NAMALWA (cell line): ENCODE data around the gene CRTAC1.

Source experiments
- DNase-seq: peaks from one replicate; pipeline ENCODE4 v3.0.0-alpha.2; 2015; ENCODE audit warnings: low spot score

CRTAC1 gene

DNA sequence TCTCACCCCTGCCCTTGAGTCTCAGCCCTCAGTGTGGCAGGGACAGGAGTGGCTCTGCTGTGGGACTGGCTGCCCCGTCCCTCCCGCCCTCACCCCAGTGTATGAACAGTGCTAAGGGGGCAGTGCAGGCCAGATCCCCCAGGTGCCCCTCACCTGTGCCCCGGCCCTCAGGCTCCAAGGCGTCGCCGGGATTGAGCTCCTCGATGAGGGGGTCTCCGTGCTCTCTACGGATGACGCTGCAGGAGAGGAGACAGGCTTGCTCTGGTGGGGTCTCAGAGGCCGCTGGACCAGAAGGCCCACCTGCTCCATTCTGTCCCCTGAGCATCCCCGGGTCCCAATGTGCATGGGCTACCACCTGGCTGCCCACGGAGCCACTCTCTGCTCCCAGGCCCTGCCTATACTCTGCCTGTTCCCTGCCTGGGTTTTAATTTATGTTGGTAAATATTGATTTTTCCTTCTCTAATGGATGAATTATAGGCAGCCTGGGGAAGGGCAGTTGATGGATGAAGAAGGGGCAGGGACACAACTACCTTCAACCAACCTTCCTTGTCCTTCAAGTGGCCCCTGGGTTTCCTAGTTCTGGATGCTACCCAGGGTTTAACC is 133.6 kb downstream of the CRTAC1 start:
- no peak for DNase-seq

- no peak for DNase-seq
Observed at GRCh38 chr10:97895915-97896314, 134.5 kb downstream of the CRTAC1 start.

GRCh38 chr10:97895084-97895483 is 135.3 kb downstream of the CRTAC1 start:
- DNase-seq = no peak

DNA sequence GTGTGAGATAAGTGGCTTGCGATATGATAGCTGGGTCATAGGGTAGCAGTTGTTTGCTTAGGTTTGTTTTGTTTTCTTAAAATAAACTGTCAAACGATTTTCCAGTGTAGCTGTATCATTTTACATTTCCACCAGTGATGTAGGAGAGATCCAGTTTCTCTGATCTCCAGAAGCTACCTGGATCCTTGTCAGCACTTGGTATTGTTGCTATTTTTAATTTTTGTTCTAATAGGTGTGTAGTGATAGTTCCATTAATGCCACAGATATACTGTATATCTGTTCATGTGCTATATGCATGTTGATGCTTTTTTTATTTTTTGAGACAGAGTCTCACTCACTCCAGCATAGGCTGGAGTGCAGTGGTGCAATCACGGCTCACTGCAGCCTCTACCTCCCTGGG is 136.3 kb downstream of the CRTAC1 start:
- DNase-seq = no peak

DNA sequence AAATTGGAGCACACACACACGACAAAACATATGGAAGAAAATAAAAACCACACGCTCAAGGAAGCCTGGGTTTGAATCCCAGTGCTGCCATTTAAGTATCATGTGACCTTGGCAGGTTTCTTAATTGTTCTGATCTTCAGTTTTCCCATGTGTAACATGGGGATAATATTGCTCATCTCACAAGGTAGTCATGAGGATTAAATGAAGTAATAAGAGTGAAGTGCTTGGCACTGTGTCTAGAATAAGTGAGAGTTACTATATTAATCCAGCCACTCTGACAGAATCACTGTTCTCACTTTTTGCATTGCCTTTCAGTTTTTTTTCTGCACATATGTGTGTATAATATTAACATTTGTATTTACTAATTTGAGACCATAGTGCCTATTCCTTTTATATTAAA is 137.5 kb downstream of the CRTAC1 start:
- no peak for DNase-seq

DNA sequence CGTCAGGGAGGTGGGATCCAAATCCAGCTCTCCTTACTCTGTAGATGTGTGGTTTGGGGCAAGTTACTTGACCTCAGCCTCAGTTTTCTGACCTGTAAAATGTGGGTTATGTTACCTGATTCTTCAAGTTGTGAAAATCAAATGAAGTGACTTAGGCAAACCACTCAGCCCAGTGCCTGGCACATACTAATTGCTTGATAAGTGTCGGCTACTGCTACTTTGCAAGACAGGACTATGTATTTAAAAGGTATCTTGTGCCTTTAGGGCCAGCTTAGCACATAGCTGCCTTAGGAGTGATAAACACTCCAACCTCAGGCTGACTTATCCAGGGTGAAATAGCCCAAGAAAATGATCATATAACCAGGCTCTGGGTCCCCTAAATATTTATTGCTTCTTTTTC is 137.9 kb downstream of the CRTAC1 start:
- DNase-seq = no peak

GRCh38 chr10:97891497-97892167 is 138.8 kb downstream of the CRTAC1 start:
- no peak for DNase-seq

- DNase-seq = no peak
Observed at GRCh38 chr10:97889461-97890265, 140.8 kb downstream of the CRTAC1 start.

DNA sequence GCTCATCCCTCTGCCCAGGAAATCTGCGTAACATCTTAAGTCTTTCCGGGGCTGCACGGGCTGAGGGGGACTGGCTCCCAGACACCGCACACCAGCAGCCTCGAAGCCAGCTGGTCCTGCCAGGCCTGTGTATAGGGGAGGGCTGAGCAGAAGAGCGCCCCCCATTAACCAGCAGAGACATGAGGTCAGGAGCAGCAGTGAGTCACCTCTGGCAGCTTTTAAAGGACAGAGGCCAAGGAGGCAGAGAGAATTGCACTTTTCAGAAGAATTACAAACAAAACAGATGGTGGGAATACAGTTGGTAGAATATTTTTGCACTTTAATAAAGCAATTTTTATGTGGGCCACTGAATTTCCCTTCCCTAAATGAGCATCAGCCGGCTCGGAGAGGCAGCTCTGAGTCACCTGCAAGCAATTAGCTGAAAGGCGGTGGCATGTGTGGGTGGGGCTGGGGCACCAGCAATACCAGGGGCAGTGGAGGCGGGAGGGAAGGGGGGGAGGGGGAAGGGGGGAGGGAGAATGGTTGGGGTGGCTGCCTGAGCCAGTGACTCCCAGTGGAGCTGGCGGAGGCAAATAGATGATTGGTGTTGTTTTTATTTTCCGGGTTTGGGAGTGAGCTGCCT is 141.7 kb downstream of the CRTAC1 start:
- DNase-seq = no peak

DNA sequence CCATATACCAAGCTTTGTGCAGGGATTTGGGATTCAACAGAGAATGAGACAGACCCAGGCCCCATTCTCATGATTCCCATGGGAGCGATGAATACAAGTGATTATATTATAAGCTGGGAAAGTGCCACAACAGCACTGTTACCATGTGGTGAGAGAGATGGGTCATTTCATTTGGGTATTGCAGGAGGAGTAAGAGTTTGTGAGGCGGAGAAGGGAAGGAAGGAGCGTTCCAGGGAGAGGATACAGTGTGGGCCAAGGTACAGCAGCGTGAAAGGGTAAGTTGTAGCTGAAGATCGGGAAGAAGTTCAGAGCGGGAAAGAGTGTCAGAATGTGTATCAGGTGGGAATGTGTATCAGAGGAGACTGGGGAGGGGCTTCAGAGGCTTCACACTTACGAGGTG is 142.3 kb downstream of the CRTAC1 start:
- DNase-seq = no peak

- DNase-seq = no peak
Observed at GRCh38 chr10:97887399-97887798, 143.0 kb downstream of the CRTAC1 start.

GRCh38 chr10:97886286-97886685 is 144.1 kb downstream of the CRTAC1 start:
- DNase-seq = no peak

DNA sequence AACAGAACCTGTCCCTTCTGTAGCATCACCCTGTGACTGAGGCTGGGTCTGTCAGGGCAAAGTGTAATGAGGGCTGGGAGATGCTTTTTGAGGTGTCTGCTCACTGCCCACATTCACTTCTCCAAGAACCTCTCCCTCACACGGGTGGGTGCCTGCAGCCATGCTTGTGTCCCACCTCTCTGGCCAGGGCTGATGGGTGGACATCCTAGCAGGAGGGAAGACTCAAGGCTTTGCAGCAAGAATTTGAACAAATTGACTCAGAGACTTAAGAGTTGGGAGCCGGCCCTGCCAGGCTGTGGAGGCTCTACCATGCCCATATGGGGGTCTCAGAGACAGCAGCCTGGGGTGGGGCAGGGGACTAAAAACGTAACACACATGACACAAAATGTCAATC is 147.3 kb downstream of the CRTAC1 start:
- no peak for DNase-seq

DNA sequence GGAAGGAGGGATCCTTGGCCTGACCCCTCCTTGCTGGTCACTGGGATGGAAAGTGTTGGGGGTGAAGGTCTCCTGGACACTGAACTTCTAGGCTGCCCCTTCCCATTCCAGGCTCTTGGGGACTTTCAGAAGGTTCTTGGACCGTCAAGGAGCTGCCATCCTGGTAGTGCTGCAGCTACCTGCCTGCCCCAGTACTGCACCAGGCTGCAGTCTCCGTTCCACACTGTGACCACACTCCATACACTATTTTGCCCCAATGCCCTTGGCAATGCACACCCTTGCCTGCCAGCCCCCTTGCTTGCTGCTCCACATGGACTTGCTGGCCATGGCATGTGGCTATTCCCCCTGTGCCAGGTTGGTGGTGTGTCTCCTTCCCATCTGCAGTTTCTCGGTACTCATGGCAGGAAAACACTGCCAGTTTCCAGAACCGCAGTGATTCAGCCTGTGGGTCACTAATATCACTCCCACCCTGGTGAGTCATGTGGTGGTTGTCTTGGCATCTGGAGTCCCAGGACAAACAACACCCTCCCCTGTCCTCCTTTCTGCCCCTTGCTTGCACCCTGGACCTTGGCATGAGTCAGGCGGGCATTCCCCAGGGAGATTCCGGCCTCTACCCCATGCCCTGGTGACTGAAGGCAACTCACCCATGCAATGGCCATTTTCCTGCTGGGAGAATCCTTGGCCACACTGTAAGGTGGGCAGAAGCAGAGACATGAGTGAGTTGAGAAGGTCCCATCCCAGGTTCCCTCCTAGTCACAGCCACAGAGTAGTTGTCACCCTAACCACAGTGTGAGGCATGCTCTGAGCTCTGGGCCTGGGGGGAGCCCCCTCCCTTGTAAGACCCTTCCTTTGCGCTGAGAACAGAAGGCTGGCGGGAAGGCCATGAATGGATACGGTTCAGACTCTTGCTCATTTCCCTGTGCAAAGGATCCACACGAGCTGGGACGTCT is 148.0 kb downstream of the CRTAC1 start:
- DNase-seq = no peak

DNA sequence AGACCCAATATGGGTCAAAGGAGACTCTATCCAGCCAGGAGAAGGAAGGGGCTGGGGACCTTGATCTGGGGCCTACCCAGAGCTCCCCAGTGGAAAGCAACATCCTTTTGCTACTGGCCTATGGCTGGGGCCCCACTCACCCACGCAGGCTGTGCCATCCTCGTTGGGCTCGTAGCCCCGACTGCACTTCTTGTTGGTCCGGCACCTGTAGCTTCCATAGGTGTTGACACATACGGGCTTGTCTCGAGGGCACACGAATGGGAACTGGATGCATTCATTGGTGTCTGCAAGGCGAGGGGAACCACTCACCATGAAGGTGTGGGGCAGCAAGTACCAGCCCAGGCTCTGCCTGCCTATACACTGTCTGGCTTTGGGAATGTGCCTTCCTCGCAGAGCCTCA is 150.3 kb downstream of the CRTAC1 start:
- DNase-seq = no peak

DNA sequence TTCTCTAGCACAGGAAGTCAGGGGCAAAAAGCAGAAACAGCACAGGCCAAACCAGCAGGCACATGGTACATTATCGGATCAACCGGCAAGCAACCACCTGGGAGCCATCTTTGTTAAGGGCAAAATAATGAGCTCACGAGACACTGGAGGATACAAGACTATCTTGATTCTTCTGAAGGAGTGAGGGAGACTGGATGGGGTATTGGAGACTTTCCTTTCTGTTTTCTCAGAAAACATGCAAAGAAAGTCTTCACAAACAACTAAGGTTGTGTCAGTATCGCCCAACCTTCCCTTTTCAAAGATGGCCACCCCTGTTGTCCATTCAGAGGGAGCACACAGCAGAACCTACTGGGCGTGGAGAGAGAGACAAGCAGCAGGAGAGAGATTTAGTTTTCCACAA is 151.2 kb downstream of the CRTAC1 start:
- no peak for DNase-seq

- no peak for DNase-seq
Observed at GRCh38 chr10:97876402-97876801, 154.0 kb downstream of the CRTAC1 start.

DNA sequence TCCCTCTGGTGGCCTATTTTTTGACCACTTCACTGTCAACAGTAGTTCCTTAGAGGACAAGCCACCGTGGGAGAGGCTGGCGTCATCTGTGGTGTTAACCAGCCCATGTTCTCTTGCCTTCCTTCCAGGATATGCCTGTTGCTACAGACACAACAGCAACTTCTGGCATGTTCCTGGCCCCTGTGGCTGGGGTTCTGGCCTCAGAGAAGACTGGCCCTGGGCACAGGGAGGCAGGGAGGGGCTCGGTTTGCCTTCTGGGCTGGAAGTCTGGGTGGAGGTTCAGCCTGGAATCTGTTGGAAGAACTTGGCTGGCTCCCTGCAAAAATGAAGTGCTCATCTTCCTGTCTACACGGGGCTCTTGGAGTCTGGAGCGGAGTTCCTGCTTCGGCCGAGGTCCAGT is 155.0 kb downstream of the CRTAC1 start:
- no peak for DNase-seq

DNA sequence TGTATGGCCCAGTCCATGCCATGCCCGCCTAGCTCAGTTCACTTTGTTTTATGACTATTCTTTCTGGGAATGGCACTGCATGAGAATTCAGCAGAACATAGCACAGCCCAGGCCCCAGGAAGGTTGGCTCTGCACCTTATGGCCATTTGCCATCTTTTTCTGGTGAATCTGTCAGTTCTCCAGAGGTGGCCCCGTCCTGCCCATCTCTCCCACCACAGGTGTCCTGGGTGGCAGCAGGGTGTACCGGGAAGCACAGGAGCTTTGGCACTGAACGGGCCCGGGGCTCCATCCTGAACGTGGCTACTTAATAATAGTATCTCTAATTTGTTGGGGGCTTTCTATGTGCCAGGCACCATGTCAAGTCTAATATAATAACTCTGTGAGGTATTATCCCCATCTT is 156.1 kb downstream of the CRTAC1 start:
- DNase-seq = no peak

DNA sequence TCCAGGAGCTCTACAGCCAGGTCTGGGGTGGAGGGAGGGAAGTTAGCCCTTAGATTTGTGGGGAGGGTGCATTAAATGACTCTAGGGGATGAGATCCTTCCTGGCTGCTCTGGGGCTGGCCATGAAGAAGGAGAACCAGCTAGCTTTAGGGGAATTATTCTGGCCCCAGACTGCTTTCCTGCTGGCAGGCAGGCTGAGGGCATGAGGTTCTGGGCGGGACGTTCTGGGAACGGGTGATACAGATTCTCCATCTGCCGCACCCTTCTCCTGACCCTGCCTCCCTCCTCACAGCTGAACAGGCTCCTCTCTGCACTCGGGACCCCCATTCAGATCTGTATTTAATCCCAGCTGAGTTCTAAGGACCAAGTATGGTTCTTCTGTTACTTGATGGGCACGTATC is 156.9 kb downstream of the CRTAC1 start:
- DNase-seq = no peak

DNA sequence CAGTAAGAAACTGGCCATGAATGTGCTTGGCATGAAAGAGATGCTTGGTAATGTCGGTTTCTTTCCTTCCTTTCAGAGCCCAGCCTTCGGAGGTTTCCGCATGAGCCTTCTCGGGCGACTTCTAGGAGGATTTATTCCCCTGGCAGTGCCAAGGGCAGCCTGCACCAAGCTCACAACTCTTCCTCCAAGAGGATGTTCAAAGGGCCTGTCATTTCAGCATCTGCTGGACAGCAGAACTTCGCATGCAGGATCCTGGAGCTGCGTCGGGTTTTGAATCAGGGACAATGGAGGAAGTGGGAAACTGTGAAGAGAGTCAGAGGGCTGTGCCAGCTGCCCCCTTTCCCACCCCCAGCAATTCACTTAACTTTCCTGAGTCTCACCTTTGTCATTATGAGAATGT is 159.4 kb downstream of the CRTAC1 start:
- DNase-seq = no peak
